ENCODE results near the gene FOXF2. TPM values are rescaled to one million over a fixed set of nuclear protein-coding genes. Genes with fewer than 3 reads are reported as not detected.

The FOXF2 gene
- total RNA-seq, 1 donor from 2014 or later: 0.58 TPM

DNA sequence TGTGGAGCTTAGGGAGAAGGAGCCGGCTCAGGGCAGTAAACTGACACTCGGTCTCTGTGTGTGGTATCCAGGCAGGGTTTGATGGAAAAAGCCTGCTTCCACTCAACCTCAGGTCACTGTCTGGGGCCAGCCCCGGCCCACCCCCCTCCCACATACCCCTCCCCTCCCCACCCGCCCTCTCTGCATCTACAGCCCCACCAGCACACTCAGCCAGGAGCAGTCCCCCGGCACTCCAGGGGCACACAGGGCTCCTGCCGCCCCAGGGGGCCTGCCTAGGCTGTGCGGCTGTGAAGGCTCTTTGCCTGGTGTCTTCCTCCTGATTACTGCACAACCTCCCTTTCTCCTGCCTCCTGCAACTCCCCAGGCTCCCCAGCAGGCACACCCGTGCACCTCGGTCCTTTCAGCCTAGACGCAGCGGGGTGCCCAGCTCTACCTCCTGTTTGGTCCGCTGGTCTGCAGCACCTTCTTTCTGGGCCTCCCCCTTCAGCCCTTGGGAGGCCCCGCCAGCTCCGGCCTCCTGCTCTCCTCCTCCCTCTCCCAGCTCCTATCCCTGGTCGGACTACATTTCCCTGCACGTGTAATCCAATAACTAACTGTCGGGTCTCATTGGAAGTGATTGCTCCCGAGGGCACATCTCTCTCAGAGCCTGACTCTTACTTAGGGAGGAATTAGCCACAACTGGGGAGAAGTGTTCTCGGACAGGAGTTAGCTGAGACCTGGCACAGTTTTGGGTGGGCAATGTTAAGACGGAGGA is 1.3 kb upstream of the FOXF2 start:
- intact Hi-C loops (cut with DNase I): no loop called here
- DNase-seq (ENCODE audit: low spot score): no peak
- ATAC-seq: no peak

DNA sequence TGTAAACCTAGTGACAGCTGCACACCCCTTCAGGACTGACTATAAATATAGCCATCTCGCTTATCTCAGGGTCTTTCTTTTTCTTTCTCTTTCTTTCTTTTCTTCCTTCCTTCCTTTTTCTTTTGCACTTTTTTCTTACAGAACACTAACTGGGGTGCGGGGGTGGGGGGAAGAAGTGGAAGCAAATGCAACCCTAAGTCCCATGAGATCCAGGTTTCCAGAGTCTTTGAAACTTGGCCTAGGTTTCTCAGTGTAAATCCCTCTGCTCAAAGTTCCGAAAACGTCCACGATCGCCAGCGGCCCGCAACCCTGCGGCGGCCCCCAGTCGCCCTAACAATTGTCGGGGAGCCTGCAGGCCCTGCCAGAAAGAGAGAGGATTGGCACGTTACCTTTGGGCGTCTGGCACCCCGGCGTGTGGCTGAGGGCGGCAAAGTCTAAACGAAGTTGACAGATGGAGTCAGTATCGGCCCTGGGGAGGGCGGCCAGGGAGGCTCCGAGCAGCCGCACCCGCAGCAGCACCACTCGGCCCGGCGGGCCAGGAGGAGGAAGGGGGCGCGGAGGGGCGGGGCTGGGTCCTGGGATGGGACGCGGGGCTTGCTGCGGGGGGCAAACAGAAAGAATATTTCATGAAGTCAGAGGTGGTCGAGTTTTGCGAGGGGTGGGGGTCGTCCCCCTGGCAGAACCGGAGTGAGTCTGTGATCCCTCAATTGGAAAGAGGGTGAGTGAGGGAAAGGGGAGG is 577 bp upstream of the FOXF2 start:
- DNase-seq (ENCODE audit: low spot score): no peak
- intact Hi-C loops (cut with DNase I): no loop called here
- no peak for ATAC-seq

DNA sequence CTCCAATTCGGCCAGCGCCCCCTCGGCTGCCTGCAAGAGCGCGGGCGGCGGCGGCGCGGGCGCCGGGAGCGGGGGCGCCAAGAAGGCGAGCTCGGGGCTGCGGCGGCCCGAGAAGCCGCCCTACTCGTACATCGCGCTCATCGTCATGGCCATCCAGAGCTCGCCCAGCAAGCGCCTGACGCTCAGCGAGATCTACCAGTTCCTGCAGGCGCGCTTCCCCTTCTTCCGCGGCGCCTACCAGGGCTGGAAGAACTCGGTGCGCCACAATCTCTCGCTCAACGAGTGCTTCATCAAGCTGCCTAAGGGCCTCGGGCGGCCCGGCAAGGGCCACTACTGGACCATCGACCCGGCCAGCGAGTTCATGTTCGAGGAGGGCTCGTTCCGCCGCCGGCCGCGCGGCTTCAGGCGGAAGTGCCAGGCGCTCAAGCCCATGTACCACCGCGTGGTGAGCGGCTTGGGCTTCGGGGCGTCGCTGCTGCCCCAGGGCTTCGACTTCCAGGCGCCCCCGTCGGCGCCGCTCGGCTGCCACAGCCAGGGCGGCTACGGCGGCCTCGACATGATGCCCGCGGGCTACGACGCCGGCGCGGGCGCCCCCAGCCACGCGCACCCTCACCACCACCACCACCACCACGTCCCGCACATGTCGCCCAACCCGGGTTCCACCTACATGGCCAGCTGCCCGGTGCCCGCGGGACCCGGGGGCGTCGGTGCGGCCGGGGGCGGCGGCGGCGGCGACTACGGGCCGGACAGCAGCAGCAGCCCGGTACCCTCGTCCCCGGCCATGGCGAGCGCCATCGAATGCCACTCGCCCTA is 963 bp downstream of the FOXF2 start:
- DNase-seq (ENCODE audit: low spot score): no peak
- intact Hi-C loops (cut with DNase I): loop anchor here (10.0 kb wide), 1 partner anchor 796 kb away; no protein-coding TSS in a partner anchor
- peak; percentile 41 for ATAC-seq

DNA sequence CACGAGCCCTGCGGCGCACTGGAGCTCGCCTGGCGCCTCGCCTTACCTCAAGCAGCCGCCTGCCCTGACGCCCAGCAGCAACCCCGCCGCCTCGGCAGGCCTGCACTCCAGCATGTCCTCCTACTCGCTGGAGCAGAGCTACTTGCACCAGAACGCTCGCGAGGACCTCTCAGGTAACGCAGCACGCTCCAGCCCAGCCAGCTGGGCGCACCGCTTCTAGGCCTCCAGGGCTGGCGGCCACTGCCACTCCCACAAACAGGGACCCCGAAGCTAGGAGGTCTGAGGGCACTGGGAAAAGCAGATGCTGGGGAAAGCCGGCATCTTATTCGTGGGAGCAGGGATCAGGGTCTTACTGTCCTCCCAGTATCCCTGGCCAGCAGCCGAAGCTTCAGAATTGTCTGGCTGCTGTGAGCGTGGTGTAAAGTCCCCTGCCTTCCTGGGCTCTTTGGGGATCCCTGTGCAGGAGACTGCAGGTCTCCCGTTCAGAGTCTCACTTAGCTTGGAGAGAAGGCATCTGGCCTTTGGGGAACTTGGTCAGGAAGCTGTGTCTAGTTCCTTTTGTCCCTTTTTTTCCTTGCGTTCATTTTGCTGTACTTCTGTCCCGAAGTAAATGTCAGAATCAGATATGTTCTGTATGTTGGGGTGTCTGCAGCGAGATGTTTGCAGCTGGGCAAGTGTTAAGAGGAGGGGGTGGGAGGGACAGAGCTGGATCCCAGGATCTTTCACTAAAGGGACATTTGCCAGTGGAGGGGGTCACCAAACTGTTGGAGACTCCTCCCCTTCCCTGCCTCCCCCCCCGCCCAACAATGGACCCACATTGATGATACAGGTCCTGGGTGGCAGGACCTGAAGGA is 1.8 kb downstream of the FOXF2 start:
- DNase-seq (ENCODE audit: low spot score) (no peak), ATAC-seq (no peak)
- intact Hi-C loops (cut with DNase I): loop anchor here (10.0 kb wide), 1 partner anchor 796 kb away; no protein-coding TSS in a partner anchor

DNA sequence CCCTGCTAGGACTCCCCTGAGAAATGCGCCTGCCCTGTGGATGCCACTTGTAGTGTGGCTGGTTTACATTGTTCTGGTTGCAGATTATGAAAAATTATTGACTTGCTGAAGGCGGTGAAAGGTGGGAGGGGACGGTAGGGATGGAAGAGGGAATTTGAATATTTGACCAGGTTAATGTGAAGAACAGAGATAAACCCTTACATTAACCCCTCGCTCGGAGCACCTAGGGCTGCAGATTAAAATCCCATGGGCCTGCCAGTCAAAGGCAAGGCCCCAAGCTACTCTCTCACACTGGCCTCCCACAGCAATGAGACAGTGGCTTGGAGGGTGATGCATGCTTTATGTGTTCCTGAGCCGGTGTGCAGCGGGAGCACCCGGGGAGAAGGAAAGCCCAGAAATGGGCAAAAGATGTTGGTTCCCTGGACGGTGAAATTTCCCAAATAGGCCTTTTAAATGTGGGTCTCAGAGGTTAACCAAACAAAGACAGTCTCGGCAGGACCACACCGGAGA is 2.5 kb downstream of the FOXF2 start:
- ATAC-seq (no peak), DNase-seq (ENCODE audit: low spot score) (peak; percentile 23)
- intact Hi-C loops (cut with DNase I): loop anchor here (10.0 kb wide), 1 partner anchor 797 kb away; no protein-coding TSS in a partner anchor

DNA sequence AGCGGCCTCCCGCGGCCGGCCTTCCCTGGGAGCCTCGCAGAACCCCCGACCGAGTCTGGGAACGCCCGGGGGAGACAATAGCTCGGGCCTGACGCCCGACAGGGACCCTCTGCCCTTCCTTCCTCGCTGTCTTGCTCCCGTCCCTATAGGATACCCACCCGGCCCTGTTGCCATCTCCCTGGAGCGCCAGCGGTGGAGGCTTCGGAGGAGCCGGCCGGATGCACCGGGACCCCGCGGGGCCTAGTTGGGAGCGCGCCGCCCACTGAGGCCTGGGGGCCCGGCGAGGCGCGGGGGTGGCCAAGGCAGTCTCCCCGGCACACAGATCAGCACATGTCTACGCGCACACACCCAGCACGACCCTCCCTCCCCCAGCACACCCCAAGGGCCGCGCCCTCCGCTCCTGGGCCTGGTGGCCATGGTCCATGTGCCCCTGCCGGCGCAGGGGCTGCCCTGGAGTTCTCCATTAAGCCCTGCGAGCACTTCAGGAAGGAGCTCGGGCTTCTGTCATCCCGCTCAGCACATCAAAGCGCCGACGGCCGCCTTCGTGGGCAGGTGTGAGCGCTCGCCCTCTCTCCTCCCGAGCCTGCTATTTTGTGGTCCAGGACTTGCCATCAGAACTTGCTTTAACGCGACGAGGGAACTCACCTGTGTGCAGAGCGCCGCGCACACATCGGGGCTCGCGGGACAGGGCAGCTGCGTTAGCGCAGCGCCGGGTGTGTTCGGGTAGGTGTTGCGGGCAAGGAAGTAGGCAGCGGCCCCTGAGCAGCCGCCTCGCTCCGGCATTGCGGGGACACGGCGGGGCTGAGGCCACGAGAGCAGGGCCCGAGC is 3.7 kb downstream of the FOXF2 start:
- DNase-seq (ENCODE audit: low spot score): peak; percentile 47
- intact Hi-C loops (cut with DNase I): loop anchor here (10.0 kb wide), 1 partner anchor 798 kb away; no protein-coding TSS in a partner anchor
- no peak for ATAC-seq

DNA sequence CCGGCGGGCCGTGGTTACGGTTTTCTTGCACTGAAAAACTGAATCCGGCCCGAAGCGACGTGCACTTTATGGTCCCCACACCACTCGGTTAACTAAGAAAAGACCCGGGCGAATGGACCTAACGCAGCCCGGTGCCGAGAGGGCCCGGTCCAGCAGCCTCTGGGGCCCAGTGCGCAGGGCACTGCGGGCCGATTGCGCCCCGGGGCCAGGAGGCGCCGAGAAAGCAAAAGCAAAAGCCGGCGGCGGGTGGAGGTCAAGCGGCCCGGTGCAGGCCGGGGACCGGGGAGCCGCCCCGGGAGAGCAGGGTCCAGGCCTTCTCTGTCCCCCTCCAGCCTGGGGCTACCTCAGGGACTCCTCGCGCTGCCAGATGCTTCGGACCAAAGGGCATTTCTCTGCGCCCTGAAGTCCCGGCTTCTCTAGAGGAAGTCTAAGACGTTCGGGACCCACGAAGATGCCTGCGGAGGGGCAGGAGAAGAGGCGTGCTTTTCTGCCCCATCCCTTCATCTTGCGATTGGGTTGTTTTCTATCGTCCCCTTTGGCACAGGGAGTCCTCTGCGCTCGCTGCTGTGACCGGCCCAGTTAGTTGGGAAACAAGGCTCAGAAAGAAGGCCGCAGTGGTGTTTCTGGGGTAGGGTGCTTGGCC is 4.4 kb downstream of the FOXF2 start:
- ATAC-seq (no peak), DNase-seq (ENCODE audit: low spot score) (peak; percentile 27)
- intact Hi-C loops (cut with DNase I): loop anchor here (10.0 kb wide), 1 partner anchor 799 kb away; no protein-coding TSS in a partner anchor

DNA sequence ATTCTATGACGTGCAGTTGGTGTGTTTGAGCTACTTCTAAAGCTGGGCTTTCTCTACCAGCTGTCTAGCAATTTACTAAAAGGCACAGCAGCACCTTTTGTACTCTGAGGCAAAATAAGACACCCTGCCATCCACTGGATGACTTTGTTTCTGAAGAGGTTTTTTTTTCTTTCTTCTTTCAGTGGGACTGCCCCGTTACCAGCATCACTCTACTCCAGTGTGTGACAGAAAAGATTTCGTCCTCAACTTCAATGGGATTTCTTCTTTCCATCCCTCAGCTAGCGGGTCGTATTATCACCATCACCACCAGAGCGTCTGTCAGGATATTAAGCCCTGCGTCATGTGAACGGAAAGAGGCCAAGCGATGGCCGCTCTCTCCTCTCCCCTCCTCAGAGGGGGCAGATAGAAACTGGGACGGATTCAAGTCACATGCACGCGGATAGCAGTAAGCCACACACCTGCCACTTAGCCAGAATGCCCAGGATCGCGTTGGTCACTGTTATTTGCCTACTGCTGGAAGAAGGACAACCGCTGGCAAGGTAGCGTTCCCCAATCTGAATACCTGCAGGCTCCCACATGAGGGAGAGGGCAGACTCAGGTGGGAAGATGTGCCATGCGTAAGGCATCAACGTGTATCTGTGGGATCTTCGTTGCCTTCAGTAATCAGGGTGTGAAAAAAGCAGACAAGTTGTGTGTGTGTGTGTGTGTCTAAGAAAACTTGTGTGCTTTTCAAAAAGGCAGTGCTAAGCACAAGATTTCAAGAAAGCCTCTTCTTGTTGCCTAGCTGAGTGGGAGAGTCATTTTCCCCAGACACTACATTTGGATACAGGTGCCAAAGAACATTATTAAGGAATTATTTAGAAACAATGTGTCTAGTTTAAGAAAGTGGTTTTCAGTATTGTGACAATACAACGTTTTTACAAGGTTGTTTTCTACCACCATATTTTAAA is 5.4 kb downstream of the FOXF2 start:
- intact Hi-C loops (cut with DNase I): loop anchor here (10.0 kb wide), 1 partner anchor 800 kb away; no protein-coding TSS in a partner anchor
- no peak for ATAC-seq
- DNase-seq (ENCODE audit: low spot score): peak; percentile 22

DNA sequence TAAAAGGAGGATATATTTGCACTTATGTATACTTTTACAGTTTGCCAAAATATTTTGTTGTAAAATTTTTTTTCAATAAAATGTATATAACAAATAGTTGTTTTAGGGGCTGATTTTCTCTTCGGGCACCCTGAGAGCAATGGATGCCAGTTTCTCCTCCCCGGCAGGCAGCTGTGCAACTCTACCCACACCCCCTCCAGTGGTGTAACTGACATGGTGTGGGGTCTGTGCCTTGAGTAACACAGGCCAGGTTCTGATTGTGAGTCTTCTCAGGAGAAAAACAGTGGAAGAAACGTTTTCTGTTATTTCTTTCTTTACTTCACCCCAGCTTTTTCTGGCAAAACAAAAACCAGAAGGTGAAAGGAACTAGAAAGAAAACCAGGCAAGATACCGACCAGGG is 6.1 kb downstream of the FOXF2 start:
- intact Hi-C loops (cut with DNase I): loop anchor here (10.0 kb wide), 1 partner anchor 801 kb away; no protein-coding TSS in a partner anchor
- ATAC-seq: no peak
- DNase-seq (ENCODE audit: low spot score): no peak

DNA sequence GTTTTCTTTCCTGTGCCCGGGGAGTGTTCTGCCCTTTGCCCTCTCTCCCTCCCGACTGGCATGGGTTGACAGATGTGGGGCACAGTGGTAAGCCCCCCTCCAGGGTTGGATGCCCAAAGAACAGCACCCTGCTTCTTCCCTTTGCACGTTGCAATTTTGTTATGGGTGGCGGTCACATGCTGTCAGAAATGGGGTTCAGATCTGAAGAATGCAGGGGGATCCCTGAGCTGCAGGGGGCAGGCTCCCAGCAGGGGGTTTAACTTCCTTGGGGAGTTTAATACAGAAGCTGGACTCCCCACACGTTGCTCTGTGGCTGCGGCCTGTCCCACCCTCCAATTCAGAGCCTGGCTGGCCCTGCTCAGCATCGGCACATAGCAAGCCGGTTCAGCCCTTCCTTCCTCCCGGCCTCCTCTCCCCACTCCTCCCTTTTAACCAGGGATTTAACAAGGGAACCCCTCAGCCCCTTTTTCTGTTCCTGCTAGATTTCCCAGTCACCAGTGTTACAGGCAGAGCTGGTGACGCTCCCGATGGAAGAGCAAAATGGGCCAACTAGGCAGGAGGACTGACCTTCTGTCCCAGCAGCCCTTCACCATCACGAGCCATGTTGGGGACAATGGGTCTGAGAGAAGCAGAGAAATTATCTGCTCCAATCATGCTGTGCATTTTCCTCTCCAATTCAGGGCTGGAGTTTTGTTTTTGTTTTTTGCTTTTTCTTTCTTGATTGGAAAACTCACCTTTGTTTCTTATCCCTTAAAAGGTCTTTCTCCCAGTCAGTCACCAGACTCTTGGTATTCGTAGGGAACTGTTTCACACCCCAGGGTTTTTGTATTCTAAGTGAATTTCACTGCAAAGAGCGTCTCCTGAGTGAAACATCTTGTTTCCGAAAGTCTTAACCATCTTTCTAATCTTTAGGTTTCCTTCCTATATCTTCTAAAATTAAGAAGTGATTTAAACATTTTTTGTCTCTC is 6.8 kb downstream of the FOXF2 start:
- DNase-seq (ENCODE audit: low spot score) (peak; percentile 44), ATAC-seq (no peak)
- intact Hi-C loops (cut with DNase I): loop anchor here (10.0 kb wide), 1 partner anchor 801 kb away; no protein-coding TSS in a partner anchor

DNA sequence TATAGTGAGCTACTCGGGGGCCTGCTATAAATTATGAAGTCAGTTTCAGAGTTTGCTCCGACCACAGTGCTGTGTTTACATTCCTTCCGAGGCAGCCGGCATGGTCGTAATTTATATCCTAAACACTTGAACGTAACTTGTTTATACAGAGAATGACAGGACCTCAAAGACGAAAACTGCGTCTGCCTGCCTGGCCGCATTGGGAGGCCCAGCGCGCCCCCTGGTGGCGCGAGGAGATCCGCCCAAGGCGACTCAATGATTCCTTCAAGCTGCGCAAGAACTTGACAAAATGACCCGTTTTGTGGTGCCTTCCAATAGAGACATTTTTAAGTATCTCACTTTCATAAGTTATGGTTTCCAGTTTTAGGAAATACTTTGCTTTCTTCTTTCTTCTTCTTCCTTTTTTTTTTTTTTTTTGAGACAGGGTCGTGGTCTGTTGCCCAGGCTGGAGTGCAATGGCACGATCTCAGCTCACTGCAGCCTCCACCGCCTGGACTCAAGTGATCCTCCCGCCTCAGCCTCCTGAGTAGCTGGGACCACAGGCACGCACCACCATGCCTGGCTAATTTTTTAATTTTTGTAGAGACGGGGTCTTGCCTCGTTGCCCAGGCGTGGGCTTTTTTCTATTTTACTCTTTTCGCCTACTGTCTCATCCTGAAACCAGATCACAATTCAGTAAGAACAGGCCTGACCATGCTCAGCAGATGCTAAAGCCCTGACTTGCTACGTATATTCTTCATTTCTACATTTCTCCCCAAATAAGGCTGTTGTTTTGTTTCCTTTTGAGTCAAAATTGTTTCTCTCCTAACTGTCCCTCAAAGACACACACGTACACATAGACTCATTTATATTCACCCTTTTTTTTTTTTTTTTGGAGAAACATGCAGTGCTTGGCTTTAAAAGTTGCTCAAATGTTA is 7.8 kb downstream of the FOXF2 start:
- peak; percentile 79 for DNase-seq (ENCODE audit: low spot score)
- peak; percentile 63 for ATAC-seq
- intact Hi-C loops (cut with DNase I): loop anchor here (10.0 kb wide), 1 partner anchor 802 kb away; no protein-coding TSS in a partner anchor

DNA sequence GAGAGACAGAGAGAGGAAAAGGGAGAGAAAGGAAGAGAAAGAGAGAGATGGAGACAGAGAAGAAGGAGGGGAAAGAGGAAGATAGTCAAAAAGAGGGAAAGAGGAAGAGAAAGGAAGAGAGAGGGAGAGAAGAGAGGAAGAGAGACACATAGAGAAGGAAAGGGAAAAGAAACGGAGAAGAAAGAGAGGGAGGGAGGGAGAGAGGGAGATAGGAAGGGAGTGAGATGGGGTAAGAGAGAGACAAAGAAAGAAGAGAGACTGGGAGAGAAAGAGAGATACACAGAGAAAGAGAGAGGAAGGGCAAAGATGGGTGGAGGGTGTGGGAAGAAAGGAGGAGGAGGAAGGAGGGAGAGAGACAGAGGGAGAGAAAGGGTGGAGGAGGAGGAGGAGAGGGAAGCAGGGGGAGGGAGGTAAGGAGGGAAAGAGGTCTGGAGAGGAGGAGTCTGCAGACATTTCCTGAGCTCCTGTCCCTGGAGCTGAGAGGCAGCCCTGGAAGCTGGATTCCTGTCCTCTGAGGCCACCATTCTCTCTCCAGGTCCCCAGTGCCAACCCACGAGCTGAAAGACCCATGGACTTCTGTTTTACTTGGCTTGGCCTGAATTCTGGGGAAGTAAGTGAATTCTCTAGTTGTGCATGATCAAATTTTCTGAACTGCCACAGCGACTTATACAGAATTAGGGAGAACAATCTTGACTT is 9.9 kb downstream of the FOXF2 start:
- intact Hi-C loops (cut with DNase I): loop anchor here (10.0 kb wide), 1 partner anchor 804 kb away; no protein-coding TSS in a partner anchor
- peak; percentile 30 for DNase-seq (ENCODE audit: low spot score)
- no peak for ATAC-seq

Data from sciatic nerve (tissue), 2 donors.